HepG2 (cell line): ENCODE results near the gene PLD1. TPM values are rescaled to one million over a fixed set of nuclear protein-coding genes. Genes with fewer than 3 reads are reported as not detected.

Experiments used
- FOXJ3 ChIP-seq: sonication (generic); formaldehyde crosslinking; IDR thresholded peaks from 2 replicates; pipeline ENCODE4 v1.4.0; 2020; ENCODE audit warnings: missing genetic modification reagents, mild to moderate bottlenecking, borderline replicate concordance
- FOXP1 ChIP-seq, 2 experiments: fragments of 450-650 bp in 1 of 2; IDR thresholded peaks; 2 replicates each; pipeline ENCODE4 v1.6.1; 2017 to 2018; ENCODE audit warnings: antibody characterized with exemption in 1 of 2
- HDAC6 ChIP-seq: fragments of 200-600 bp; sonication (generic); IDR thresholded peaks from 2 replicates; pipeline ENCODE4 v1.7.0; 2017; ENCODE audit warnings: mild to moderate bottlenecking, antibody characterized with exemption, low read length, low read depth
- HNRNPK ChIP-seq: fragments of 200-400 bp; formaldehyde crosslinking; IDR thresholded peaks from 2 replicates; pipeline ENCODE4 v1.6.1; 2018; ENCODE audit warnings: low read length, low read depth, moderate library complexity, mild to moderate bottlenecking; ENCODE audit not compliant: poor library complexity, severe bottlenecking
- MIER3 ChIP-seq: IDR thresholded peaks from 2 replicates; pipeline ENCODE4 v1.6.1; 2016; ENCODE audit warnings: missing compliant biosample characterization, borderline replicate concordance
- MTF2 ChIP-seq: sonication (generic); formaldehyde crosslinking; IDR thresholded peaks from 2 replicates; pipeline ENCODE4 v1.5.0; 2020; ENCODE audit warnings: missing genetic modification reagents, borderline replicate concordance
- PCBP1 ChIP-seq: fragments of 200-400 bp; formaldehyde crosslinking; IDR thresholded peaks from 2 replicates; pipeline ENCODE4 v1.6.1; 2017; ENCODE audit warnings: mild to moderate bottlenecking, low read depth, low read length, borderline replicate concordance
- POLR2A ChIP-seq, 2 experiments: IDR thresholded peaks; 2 replicates each; pipeline ENCODE4 v1.6.1; 2011; ENCODE audit warnings: low read depth in 2 of 2, low read length in 2 of 2, mild to moderate bottlenecking in 1 of 2, moderate library complexity in 1 of 2; ENCODE audit not compliant: insufficient read depth in 1 of 2
- RBFOX2 ChIP-seq: fragments of 200-400 bp; formaldehyde crosslinking; IDR thresholded peaks from 2 replicates; pipeline ENCODE4 v1.6.1; 2017; ENCODE audit warnings: low read depth, mild to moderate bottlenecking, low read length
- SALL1 ChIP-seq: sonication (generic); formaldehyde crosslinking; IDR thresholded peaks from 2 replicates; pipeline ENCODE4 v1.8.0; 2022; ENCODE audit warnings: mild to moderate bottlenecking, missing genetic modification reagents
- SIN3B ChIP-seq: fragments of 150-350 bp; IDR thresholded peaks from 2 replicates; pipeline ENCODE4 v1.6.1; 2014; ENCODE audit warnings: low read length
- TCF7L2 ChIP-seq: IDR thresholded peaks from 2 replicates; pipeline ENCODE4 v1.6.1; 2011; ENCODE audit warnings: mild to moderate bottlenecking, low read depth, low read length, moderate library complexity
- TP53 ChIP-seq: sonication (generic); formaldehyde crosslinking; conservative IDR thresholded peaks from 2 replicates; pipeline ENCODE4 v1.4.0; 2020; ENCODE audit warnings: missing genetic modification reagents
- ZNF547 ChIP-seq: sonication (generic); formaldehyde crosslinking; IDR thresholded peaks from 2 replicates; pipeline ENCODE4 v1.5.1; 2020; ENCODE audit warnings: mild to moderate bottlenecking, missing genetic modification reagents
- ZNF614 ChIP-seq: IDR thresholded peaks from 2 replicates; pipeline ENCODE4 v1.6.1; 2018; ENCODE audit warnings: missing biosample characterization, missing genetic modification reagents, inconsistent platforms, borderline replicate concordance
- ZSCAN22 ChIP-seq: sonication (generic); formaldehyde crosslinking; IDR thresholded peaks from 2 replicates; pipeline ENCODE4 v1.4.0; 2020; ENCODE audit warnings: mild to moderate bottlenecking, missing genetic modification reagents
- polyA plus RNA-seq, 8 experiments: library from polyadenylated mRNA; depleted of rRNA in 3 of 8; stranded (reverse) in 7 of 8; unstranded in 1 of 8; fragments of >200 nt; fragmentation: Illumina TruSeq in 4 of 8; extraction: Trizol in 4 of 8; gene quantifications; 2 replicates each; pipeline versions ENCODE4 v1.2.1 to v1.2.3, GENCODE V29; 2011 to 2016; ENCODE audit warnings: low read depth in 4 of 8, missing spikeins in 1 of 8, mixed read lengths in 1 of 8; ENCODE audit not compliant: insufficient read depth in 1 of 8
- total RNA-seq, 5 experiments: library from RNA; depleted of rRNA; stranded (reverse); fragments of >200 nt; fragmentation: Illumina TruSeq; extraction: Trizol; gene quantifications; 2 replicates each; pipeline ENCODE4 v1.2.3, GENCODE V29; 2016; ENCODE audit warnings: low read depth in 1 of 5
- TF ChIP-seq, protein P1 (sequence below): fragments of 450-650 bp; IDR thresholded peaks from 2 replicates; pipeline ENCODE4 v1.6.1; 2017
- TF ChIP-seq, protein P2 (sequence below): IDR thresholded peaks from 2 replicates; pipeline ENCODE4 v1.4.0; 2020; ENCODE audit warnings: mild to moderate bottlenecking, missing genetic modification reagents
- TF ChIP-seq, protein P3 (sequence below): sonication (generic); formaldehyde crosslinking; IDR thresholded peaks from 2 replicates; pipeline ENCODE4; 2020; ENCODE audit warnings: missing genetic modification reagents, mild to moderate bottlenecking, borderline replicate concordance
- TF ChIP-seq, protein P4 (sequence below): sonication (generic); formaldehyde crosslinking; IDR thresholded peaks from 2 replicates; pipeline ENCODE4 v1.4.0; 2020; ENCODE audit warnings: missing genetic modification reagents

Gene PLD1
- total and polyA plus RNA-seq, 2 of the 13 experiments (the other 11 are each of a cell fraction or from before 2014, with no cell fraction given) = 27.1 to 59.4 TPM

DNA sequence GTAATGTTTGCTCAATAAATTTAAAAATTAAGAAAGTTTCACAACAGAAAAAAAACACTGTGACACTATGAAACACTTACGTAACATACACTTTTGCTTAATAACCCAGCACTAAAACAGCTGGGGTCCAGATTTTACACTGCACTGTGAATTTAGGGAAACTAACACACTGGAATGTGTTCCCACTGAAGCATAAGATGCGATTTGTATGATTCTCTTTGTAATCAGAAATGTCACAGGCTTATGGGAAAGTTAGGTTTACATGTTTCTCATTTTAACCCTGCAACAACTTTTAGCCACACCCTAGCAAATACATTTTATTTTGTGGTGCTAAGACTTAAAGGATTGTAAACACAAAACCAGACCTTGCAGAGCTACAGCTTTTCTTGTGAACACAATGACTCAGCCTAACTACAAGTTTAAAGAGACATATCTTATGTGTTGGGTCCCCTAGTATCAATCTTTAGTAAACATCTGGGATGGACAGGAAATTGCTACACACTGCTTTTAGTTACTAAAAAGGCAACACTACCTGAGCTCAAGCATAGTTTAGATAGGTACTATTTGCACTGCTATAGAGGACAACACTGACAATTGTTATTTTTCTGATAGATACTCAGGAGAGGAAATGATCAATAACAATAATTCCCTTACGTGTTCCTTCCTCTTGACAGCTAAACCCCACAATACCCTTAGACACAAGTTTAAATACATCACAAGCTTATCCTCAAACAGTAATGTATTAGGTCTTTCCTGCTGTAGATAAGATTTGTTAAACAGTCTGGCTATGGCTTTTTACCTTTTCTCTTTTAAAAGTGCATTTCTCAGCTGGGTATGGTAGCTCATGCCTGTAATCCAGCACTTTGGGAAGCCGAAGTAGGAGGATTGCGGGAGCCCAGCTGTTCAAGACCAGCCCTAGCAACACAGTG is 3.8 kb downstream of the PLD1 start (continued):
- peak; percentile 77; the same call in 1 of the 2 replicates for TF ChIP-seq FOXP1 (IDR thresholded peaks at IDR 0.05)
- TF ChIP-seq FOXP1 (CRISPR knock-in tag; IDR thresholded peaks at IDR 0.05) = peak; percentile 96
- TF ChIP-seq HNRNPK = no peak
- no peak; a peak in 1 of 4 replicates for TF ChIP-seq POLR2A (IDR thresholded peaks at IDR 0.05; ENCODE audit: insufficient read depth in 1 of 2, low read depth in 2 of 2, low read length in 2 of 2)
- no peak for TF ChIP-seq SIN3B
- no peak for TF ChIP-seq MTF2 (CRISPR knock-in tag)
- TF ChIP-seq TP53 = no peak
- no peak for TF ChIP-seq PCBP1
- TF ChIP-seq HDAC6 = no peak
- no peak for TF ChIP-seq ZSCAN22 (CRISPR knock-in tag)
- TF ChIP-seq, protein P1, sequence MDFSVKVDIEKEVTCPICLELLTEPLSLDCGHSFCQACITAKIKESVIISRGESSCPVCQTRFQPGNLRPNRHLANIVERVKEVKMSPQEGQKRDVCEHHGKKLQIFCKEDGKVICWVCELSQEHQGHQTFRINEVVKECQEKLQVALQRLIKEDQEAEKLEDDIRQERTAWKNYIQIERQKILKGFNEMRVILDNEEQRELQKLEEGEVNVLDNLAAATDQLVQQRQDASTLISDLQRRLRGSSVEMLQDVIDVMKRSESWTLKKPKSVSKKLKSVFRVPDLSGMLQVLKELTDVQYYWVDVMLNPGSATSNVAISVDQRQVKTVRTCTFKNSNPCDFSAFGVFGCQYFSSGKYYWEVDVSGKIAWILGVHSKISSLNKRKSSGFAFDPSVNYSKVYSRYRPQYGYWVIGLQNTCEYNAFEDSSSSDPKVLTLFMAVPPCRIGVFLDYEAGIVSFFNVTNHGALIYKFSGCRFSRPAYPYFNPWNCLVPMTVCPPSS = no peak
- peak; percentile 75 for TF ChIP-seq SALL1 (CRISPR knock-in tag)
- TF ChIP-seq FOXJ3 (CRISPR knock-in tag) = peak; percentile 99
- TF ChIP-seq, protein P2, sequence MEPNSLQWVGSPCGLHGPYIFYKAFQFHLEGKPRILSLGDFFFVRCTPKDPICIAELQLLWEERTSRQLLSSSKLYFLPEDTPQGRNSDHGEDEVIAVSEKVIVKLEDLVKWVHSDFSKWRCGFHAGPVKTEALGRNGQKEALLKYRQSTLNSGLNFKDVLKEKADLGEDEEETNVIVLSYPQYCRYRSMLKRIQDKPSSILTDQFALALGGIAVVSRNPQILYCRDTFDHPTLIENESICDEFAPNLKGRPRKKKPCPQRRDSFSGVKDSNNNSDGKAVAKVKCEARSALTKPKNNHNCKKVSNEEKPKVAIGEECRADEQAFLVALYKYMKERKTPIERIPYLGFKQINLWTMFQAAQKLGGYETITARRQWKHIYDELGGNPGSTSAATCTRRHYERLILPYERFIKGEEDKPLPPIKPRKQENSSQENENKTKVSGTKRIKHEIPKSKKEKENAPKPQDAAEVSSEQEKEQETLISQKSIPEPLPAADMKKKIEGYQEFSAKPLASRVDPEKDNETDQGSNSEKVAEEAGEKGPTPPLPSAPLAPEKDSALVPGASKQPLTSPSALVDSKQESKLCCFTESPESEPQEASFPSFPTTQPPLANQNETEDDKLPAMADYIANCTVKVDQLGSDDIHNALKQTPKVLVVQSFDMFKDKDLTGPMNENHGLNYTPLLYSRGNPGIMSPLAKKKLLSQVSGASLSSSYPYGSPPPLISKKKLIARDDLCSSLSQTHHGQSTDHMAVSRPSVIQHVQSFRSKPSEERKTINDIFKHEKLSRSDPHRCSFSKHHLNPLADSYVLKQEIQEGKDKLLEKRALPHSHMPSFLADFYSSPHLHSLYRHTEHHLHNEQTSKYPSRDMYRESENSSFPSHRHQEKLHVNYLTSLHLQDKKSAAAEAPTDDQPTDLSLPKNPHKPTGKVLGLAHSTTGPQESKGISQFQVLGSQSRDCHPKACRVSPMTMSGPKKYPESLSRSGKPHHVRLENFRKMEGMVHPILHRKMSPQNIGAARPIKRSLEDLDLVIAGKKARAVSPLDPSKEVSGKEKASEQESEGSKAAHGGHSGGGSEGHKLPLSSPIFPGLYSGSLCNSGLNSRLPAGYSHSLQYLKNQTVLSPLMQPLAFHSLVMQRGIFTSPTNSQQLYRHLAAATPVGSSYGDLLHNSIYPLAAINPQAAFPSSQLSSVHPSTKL (CRISPR knock-in tag) = peak; percentile 96
- TF ChIP-seq, protein P3, sequence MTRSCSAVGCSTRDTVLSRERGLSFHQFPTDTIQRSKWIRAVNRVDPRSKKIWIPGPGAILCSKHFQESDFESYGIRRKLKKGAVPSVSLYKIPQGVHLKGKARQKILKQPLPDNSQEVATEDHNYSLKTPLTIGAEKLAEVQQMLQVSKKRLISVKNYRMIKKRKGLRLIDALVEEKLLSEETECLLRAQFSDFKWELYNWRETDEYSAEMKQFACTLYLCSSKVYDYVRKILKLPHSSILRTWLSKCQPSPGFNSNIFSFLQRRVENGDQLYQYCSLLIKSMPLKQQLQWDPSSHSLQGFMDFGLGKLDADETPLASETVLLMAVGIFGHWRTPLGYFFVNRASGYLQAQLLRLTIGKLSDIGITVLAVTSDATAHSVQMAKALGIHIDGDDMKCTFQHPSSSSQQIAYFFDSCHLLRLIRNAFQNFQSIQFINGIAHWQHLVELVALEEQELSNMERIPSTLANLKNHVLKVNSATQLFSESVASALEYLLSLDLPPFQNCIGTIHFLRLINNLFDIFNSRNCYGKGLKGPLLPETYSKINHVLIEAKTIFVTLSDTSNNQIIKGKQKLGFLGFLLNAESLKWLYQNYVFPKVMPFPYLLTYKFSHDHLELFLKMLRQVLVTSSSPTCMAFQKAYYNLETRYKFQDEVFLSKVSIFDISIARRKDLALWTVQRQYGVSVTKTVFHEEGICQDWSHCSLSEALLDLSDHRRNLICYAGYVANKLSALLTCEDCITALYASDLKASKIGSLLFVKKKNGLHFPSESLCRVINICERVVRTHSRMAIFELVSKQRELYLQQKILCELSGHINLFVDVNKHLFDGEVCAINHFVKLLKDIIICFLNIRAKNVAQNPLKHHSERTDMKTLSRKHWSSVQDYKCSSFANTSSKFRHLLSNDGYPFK = no peak
- TF ChIP-seq MIER3 (CRISPR knock-in tag) = peak; percentile 45; the same call in 1 of the 2 replicates
- no peak for TF ChIP-seq RBFOX2
- TF ChIP-seq ZNF614 (CRISPR knock-in tag) = peak; percentile 78; the same call in 1 of the 2 replicates
- TF ChIP-seq ZNF547 (CRISPR knock-in tag) = no peak; the same call in 1 of the 2 replicates
- TF ChIP-seq TCF7L2 = peak; percentile 54; the same call in 1 of the 2 replicates
- TF ChIP-seq, protein P4, sequence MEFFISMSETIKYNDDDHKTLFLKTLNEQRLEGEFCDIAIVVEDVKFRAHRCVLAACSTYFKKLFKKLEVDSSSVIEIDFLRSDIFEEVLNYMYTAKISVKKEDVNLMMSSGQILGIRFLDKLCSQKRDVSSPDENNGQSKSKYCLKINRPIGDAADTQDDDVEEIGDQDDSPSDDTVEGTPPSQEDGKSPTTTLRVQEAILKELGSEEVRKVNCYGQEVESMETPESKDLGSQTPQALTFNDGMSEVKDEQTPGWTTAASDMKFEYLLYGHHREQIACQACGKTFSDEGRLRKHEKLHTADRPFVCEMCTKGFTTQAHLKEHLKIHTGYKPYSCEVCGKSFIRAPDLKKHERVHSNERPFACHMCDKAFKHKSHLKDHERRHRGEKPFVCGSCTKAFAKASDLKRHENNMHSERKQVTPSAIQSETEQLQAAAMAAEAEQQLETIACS = no peak
